Activated naive CD4-positive, alpha-beta T cell (primary cell): Measurements from ENCODE around the gene ZNF772.
"Not testable (repeated sequence)": the region's sequence is repeated elsewhere in the genome, so short reads cannot be mapped to it uniquely, and the experiment has no call there.

ENCODE experiments used
- DNase-seq, 4 experiments: peaks; one replicate each; lab custom pipeline; 2025; lab: John Stamatoyannopoulos, UW

The ZNF772 gene

GRCh38 chr19:57477191-57478008, at the start of gene ZNF772:
ZNF772 (minus strand) TSS chr19:57477566; CDS start chr19:57477309, 257 bp downstream.
- DNase-seq, result peak; percentile 58 to 82 (median 76)

- not testable (repeated sequence) for DNase-seq
These were observed 40.7 kb upstream of the ZNF772 start for GRCh38 chr19:57518021-57518420.

- no peak for DNase-seq
These were observed 37.9 kb upstream of the ZNF772 start for GRCh38 chr19:57515255-57515654.

- no peak for DNase-seq
These were observed 35.5 kb upstream of the ZNF772 start for GRCh38 chr19:57512845-57513244.

GRCh38 chr19:57511484-57511883, 34.1 kb upstream of the ZNF772 start:
- no peak for DNase-seq

GRCh38 chr19:57506163-57506562, 28.8 kb upstream of the ZNF772 start:
- no peak for DNase-seq

GRCh38 chr19:57500400-57500799, 23.0 kb upstream of the ZNF772 start:
- DNase-seq, result not testable (repeated sequence)

GRCh38 chr19:57499680-57500395, 22.5 kb upstream of the ZNF772 start, which contains the start of gene ZNF773:
ZNF773 (plus strand) TSS chr19:57499938; CDS start chr19:57500081, 143 bp downstream.
- DNase-seq, result peak; percentile 84 to 95 (median 92)

GRCh38 chr19:57499332-57499679, 21.9 kb upstream of the ZNF772 start:
- not testable (repeated sequence) for DNase-seq

- not testable (repeated sequence) for DNase-seq
These were observed 10.9 kb upstream of the ZNF772 start for GRCh38 chr19:57488299-57488644.

- peak; percentile 86 to 95 (median 90) for DNase-seq
These were observed 10.3 kb upstream of the ZNF772 start, which contains the start of gene ZNF419 for GRCh38 chr19:57487477-57488298. ZNF419 (plus strand) TSS chr19:57487750; CDS start chr19:57487951, 201 bp downstream.

GRCh38 chr19:57473646-57474045, 3.7 kb downstream of the ZNF772 start:
- no peak for DNase-seq

- no peak for DNase-seq
These were observed 10.9 kb downstream of the ZNF772 start for GRCh38 chr19:57466489-57466888.

GRCh38 chr19:57465680-57466381, 11.5 kb downstream of the ZNF772 start:
- no peak for DNase-seq

- no peak for DNase-seq
These were observed 25.1 kb downstream of the ZNF772 start for GRCh38 chr19:57452307-57452706.

GRCh38 chr19:57443121-57443696, 34.2 kb downstream of the ZNF772 start:
- no peak for DNase-seq

- DNase-seq, result no peak
These were observed 35.2 kb downstream of the ZNF772 start for GRCh38 chr19:57441979-57442752.

- DNase-seq, result no peak
These were observed 38.4 kb downstream of the ZNF772 start for GRCh38 chr19:57438925-57439324.

- DNase-seq, result no peak
These were observed 39.4 kb downstream of the ZNF772 start for GRCh38 chr19:57437931-57438330.

- no peak for DNase-seq
These were observed 40.9 kb downstream of the ZNF772 start for GRCh38 chr19:57436417-57436816.
